IPS DF 19.7 (cell line): Measurements from ENCODE around the gene ARL4A.
A peak's percentile ranks its signal among the peaks of the same experiment; 100 is the strongest.
"Not testable (repeated sequence)": the region's sequence is repeated elsewhere in the genome, so short reads cannot be mapped to it uniquely, and the experiment has no call there.

ENCODE experiments used
- DNase-seq: peaks from one replicate; pipeline ENCODE4 v3.0.0-alpha.2; 2013; ENCODE audit warnings: low read depth, low spot score

ARL4A gene

DNA sequence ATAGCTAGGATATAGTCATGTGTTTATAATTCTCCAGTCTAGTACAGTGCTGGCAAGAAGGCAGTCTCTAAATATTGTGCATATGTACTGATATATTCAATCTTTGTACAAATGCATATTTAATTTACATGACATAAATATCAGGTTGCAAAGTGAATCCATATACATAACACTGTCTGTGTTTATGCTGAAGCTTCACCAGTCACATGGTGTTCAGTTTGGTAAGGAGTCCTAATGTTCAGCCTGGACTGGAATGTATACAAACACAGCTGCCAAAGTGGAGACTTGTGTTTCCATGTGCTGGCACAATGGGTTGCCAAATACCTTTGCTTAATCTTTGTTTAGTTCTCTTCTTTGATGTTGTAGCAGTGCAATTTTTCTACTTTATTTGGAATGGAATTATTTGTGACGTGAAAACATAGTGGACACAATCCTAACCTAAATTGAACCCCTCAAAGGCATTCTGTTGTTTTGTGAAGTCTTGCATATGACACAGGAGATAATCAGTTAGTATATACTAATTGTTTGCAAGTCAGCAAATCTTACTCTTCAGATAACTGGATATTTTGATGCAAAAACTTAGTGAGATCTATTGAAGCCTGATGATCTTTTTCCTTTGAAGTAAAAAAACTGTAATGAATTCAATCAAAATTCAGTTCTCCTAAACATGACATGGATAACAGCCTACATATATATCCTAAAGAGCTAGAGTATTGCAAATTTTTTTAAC is 17.3 kb upstream of the ARL4A start:
- no peak for DNase-seq

DNA sequence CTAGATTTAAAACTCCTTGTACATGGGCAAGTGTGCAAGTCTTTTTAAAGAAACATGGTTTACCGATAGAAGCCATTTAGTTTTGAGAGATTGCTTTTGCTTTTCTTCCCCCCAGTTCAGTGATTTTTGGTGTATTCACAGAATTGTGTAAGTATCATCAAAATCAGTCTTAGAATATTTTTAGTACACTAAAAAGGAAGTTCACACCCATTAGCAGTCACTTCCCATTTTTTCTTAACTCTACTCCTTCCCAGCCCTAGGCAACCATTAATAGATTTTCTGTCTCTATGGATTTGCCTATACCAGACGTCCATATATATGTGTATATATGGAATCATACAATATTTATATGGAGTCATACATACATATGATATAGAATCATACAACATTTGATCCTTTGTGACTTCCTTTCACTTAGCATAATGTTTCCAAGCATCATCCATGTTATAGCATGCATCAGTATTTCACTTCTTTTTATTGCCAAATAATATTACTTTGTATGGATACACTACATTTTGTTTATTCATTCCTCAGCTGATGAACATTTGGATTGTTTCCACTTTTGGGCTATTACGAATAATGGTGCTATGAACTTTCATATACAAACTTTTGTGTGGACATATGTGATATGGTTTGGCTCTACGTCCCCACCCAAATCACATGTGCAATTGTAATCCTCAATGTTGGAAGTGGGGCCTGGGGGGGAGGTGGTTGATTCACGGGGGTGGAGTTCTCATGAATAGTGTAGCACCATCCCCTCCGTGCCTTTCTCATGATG is 16.5 kb upstream of the ARL4A start:
- DNase-seq = no peak

DNA sequence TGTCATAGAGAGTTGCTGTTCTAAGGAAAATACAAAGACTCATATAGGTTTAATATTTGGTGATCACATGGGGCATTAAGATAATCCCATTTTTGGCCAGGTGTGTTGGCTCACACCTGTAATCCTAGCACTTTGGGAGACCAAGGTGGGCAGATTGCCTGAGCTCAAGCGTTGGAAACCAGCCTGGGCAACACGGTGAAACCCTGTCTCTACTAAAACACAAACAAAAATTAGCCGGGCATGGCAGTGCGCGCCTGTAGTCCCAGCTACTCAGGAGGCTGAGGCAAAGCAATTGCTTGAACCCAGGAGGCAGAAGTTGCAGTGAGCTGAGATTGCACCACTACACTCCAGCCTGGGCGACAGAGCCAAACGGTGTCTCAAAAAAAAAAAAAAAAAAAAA is 14.0 kb upstream of the ARL4A start:
- not testable (repeated sequence) for DNase-seq

GRCh38 chr7:12674053-12674452 is 13.4 kb upstream of the ARL4A start:
- DNase-seq = no peak

DNA sequence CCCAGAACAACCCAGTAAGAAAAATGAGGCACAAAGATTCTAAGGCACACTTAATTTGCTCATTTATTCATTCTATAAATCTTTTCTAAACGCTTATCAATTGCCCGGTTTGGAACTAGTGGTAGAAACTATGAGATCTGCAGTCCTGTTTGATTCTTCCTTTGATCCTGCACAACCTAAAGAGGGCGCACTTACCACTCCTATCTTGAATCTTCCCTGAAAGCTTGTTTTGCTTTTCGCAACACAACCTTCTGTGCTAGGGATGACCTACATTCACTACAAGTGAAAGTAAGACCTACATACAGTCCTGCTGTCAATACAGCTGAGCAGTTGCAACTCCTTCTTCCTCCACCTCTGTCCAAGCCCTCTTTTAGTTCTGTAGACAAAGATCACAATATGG is 12.6 kb upstream of the ARL4A start:
- no peak for DNase-seq

DNA sequence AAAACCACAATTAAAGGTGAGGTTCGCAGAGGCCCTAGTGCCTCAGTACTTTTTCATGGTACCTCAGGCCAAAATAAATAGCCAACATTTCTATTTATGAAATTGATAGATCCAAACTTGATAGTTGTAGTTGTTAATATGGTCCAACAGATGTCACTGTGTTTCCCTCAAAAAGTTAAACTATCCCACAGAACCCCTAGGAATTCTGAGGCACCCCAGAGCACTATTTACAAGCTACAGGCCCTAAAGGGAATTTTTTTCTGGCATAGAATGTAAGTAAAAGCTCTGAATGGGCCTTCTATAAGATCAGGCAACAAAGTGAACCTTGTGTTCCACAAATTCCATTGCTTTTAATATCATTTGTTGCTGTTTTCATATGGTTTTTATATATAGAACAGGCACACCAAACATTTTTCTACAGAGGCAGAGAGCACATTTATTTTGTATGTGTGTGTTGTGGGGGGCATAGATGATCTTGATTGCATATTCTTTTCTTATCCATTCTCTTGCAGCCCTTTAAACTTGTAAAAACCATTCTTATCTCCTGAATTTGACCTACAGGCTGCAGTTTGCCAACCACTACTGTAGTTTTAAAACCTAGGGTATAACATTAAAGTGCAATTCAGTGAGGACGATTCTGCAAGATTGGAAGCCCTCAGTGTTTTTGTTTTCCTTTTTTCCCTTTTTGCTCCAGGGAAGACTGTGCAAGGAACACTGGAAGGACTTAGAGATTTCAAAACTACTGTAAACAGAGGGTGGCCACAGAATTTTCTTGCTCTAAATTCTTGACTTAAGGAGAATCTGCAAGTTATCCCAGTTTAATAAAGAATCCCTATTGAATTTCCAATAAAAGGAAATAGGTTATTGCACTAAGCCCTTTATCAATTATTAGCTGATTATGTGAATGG is 3.5 kb upstream of the ARL4A start:
- DNase-seq = no peak

- no peak for DNase-seq
These were observed 2.7 kb upstream of the ARL4A start for GRCh38 chr7:12684733-12685132.

GRCh38 chr7:12685550-12685949 is 1.9 kb upstream of the ARL4A start:
- no peak for DNase-seq

DNA sequence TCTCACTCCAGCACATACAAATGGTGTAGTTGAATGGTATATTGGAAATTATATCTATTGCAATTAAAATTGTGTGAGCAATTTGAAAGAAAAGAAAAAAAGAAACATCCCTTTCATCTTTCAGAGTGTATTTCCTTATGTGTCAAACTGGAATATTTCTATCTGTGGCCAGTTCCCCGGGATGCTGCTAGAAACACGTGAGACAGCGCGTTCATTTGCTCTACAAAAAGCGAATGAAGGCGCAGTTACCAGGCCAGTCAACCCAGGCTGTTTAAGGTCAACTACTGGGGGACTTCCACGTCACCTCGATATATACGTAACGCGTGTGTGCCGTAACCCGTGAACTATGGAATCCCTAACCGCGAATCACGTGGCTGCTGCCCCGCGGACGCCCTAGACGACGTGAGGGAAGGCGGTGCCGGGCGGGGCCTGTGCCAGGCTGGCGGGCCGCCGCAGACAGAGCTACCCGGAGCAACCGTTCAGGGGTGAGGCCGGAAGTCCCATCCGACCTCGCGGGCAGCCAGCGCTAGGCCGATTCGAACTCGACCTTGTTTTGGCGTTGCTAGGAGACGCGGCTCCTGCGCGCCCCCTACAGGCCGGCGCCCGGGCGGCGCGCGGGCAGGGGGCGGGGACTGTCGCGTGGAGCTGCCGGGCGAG is 1.1 kb upstream of the ARL4A start:
- peak; percentile 77 for DNase-seq

DNA sequence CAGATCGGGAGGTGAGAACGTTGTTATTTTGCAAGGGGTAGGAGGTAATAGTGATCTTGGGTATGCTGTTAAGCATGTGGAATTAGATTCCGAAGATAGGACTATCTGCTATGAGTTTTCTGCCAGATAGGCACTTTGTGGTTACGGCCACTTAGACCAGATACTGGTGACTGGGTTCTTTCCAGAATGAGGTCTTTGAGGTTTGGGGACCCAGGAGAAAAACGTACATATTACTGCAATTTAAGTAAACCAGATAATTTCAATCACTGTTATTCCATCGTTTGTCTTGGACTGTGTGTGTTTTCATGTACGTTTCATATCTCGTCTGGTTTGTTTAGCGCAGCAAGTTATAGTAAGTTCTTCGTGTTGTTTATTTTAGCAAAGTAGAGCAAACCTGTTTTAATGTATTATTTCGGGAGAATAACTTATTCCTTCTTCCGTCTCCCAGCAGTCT is 312 bp downstream of the ARL4A start:
- no peak for DNase-seq

DNA sequence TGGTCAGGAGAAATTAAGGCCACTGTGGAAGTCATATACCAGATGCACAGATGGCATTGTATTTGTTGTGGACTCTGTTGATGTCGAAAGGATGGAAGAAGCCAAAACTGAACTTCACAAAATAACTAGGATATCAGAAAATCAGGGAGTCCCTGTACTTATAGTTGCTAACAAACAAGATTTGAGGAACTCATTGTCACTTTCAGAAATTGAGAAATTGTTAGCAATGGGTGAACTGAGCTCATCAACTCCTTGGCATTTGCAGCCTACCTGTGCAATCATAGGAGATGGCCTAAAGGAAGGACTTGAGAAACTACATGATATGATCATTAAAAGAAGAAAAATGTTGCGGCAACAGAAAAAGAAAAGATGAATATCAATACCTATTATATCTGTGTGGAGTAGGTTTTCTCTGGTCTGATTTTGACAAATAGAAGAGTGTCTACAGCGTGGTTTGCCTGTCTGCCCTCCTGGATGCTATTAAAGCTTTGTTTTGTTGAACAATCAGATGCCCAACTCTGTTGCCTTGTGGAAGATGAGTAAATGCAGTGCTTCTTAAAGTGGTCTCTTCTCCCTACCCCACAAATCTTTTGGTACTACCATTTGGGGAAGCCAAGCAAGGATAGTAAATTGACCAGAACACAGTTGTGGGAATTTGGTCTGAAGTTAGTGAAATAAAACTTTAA is 1.2 kb downstream of the ARL4A start:
- DNase-seq = not testable (repeated sequence)

- DNase-seq = no peak
These were observed 2.0 kb downstream of the ARL4A start for GRCh38 chr7:12689451-12689850.

GRCh38 chr7:12690041-12690878 is 2.8 kb downstream of the ARL4A start:
- no peak for DNase-seq

DNA sequence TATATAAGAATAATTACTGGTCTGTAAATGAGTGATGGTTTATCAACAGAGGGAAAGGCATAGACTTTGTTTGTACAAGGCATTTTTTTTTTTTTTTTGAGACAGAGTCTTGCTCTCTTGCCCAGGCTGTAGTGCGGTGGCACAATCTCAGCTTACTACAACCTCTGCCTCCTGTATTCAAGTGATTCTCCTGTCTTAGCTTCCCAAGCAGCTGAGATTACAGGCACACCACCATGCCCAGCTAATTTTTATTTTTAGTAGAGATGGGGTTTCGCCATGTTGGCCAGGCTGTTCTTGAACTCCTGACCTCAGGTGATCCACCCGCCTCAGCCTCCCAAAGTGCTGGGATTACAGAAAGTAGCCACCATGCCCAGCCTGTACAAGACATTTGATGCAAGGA is 4.0 kb downstream of the ARL4A start:
- DNase-seq = not testable (repeated sequence)

- no peak for DNase-seq
These were observed 4.6 kb downstream of the ARL4A start for GRCh38 chr7:12692035-12692434.

- DNase-seq = no peak
These were observed 5.2 kb downstream of the ARL4A start for GRCh38 chr7:12692479-12693259.

DNA sequence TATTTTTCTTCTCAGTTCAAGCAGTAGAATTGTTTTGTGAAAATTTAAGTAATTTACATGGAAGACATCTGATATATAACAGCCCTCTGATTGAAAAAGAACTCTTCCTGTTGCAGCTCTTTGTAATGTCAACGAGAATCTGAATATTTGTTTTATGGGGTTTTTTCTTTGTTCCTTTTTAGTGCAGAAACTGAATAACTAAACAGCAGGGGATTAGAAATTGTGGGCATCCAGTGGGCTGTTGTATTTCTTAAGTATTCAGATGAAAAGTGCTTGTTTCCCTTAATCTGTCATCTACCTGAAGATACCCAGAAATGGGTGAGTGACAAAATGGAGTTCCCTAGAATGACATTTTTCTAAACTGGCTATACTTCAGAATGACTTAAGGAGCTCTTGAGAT is 7.4 kb downstream of the ARL4A start:
- no peak for DNase-seq

DNA sequence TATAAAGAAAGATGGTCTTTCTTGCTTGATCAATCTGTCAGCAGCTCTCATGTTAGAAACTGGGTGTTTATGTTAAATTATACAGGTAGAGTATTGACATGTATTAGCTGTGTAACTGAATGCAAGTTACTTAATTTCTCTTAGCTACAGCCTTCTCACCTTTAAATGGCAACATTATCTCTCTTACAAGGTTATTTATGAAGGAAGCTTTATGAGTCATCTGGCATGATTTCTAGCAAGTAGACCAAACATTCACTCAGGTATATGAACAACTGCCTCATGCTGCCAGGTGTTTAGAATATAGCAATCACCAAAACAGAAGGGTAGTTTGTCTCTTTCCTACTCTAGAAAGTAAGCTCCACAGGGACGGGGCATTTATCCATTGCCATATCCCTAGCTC is 8.5 kb downstream of the ARL4A start:
- no peak for DNase-seq

DNA sequence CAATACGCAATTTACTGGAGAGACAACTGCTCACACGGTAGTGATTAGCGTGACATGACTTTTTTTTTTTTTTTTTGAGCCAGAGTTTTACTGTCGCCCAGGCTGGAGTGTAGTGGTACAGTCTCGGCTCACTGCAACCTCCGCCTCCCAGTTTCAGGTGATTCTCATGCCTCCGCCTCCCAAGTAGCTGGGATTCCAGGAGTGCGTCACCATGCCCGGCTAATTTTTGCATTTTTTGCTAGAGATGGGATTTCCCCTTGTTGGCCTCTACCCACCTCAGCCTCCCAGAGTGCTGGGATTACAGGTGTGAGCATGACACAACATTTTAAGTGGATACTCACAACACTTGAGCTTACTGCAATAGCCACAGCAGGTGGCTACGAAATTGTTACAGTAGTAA is 11.9 kb downstream of the ARL4A start:
- DNase-seq = no peak
